Measurements from ENCODE around the gene GPRC5D. TPM values are rescaled to one million over a fixed set of nuclear protein-coding genes. Genes with fewer than 3 reads are reported as not detected.

Gene GPRC5D
- total and polyA plus RNA-seq, 7 donors = not detected

DNA sequence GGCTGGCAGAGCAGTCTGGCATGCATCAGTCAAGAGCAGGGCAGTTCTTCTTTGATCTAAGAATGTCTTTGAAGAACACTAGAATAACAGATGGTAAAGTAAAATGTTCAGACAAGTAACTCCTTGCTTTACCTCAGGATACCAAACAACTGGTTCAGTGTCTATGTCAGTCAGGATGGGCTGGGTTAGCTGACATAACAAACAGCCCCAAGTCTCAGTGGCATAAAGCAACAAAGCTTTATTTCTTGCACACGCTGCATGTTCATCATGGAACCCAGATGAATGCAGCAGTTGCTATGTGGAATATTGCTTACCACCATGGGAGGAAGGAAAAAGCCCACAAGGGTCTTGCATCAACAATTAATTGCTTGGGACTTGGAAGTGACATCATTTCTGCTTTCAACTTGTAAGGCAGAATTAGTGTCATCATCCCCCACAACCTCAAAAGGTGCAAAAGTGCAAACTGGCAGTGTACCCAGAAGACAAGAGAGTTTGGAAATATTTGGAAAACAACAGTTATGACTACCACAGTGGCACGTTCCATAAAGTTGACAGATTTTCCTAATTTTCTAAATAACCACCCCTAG lies 21.2 kb downstream of the GPRC5D start:
- no peaks in the 10 kb centered on the region for H3K4me1 ChIP-seq
- TF ChIP-seq CTCF (IDR thresholded peaks at IDR 0.05) = no peak
- no peak for ATAC-seq
- DNase-seq = no peak
- intact Hi-C loops (cut with DNase I) = no loop called here
- H3K4me3 ChIP-seq = no peak overlapping the region
- WGBS, 3 donors = 80 to 88% (median 83%) methylated on average over 2 of the region's 2 CpGs
- no peak overlapping the region for H3K27ac ChIP-seq
- H3K9me3 ChIP-seq = no peaks in the 10 kb centered on the region
- no peaks in the 10 kb centered on the region for H3K36me3 ChIP-seq (ENCODE audit: insufficient read depth in 1 of 2, low read depth in 1 of 2)
- no peaks in the 10 kb centered on the region for H3K27me3 ChIP-seq (ENCODE audit: insufficient read depth in 3 of 3, low read length in 2 of 3)

GRCh38 chr12:12929696-12930095 lies 22.3 kb downstream of the GPRC5D start:
- no peaks in the 10 kb centered on the region for H3K27me3 ChIP-seq (ENCODE audit: insufficient read depth in 3 of 3, low read length in 2 of 3)
- no peak overlapping the region for H3K27ac ChIP-seq
- no peak overlapping the region for H3K4me3 ChIP-seq
- H3K9me3 ChIP-seq = no peaks in the 10 kb centered on the region
- no peak for DNase-seq
- TF ChIP-seq CTCF (IDR thresholded peaks at IDR 0.05) = no peak
- no peak for ATAC-seq
- H3K4me1 ChIP-seq = no peaks in the 10 kb centered on the region
- 79 to 85% (median 84%) methylated on average over 6 of the region's 6 CpGs for WGBS, 3 donors
- intact Hi-C loops (cut with DNase I) = no loop called here
- no peaks in the 10 kb centered on the region for H3K36me3 ChIP-seq (ENCODE audit: insufficient read depth in 1 of 2, low read depth in 1 of 2)

GRCh38 chr12:12927211-12928079 lies 24.5 kb downstream of the GPRC5D start:
- no peaks in the 10 kb centered on the region for H3K9me3 ChIP-seq
- H3K27me3 ChIP-seq (ENCODE audit: insufficient read depth in 3 of 3, low read length in 2 of 3) = no peaks in the 10 kb centered on the region
- no peak overlapping the region for H3K27ac ChIP-seq
- no peaks in the 10 kb centered on the region for H3K4me1 ChIP-seq
- peak overlapping the region; percentile 55 for H3K4me3 ChIP-seq
- WGBS, 3 donors = 58 to 68% (median 68%) methylated on average over 27 of the region's 27 CpGs
- intact Hi-C loops (cut with DNase I) = no loop called here
- DNase-seq (peak in 1 of 2 donors; percentile 56), ATAC-seq (peak in 3 of 4 donors; percentile 73 to 86 (median 80))
- no peak for TF ChIP-seq CTCF (IDR thresholded peaks at IDR 0.05)
- H3K36me3 ChIP-seq (ENCODE audit: insufficient read depth in 1 of 2, low read depth in 1 of 2) = no peaks in the 10 kb centered on the region

DNA sequence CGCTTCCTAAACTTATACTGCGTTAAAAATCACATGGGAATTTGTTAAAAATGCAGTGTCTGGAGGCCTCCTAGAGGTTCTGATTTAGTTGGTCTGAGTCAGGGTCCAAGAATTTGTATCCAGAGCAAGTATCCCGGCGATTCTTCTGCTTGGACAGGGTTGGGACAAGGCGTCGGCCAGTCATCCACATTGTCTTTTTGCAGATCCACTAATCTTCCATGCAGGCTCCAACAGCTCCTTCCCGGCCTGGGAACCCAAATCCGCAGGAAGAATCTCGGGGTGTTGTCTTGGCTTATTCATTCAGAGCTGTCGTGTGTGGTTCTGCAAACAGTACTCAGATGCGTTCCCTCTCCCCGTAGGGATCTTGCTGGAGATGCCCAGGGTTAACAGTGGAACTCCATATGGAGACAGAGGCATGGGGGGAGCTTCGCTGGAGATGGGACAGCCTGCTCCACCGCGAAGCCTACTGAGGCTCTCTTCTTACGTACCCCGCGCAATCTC lies 25.3 kb downstream of the GPRC5D start:
- DNase-seq (no peak), ATAC-seq (no peak)
- Histone ChIP-seq H3K4me1 (no peaks in the 10 kb centered on the region), H3K9me3 (no peaks in the 10 kb centered on the region), H3K36me3 (ENCODE audit: insufficient read depth in 1 of 2, low read depth in 1 of 2) (no peaks in the 10 kb centered on the region), H3K27ac (no peak overlapping the region), H3K27me3 (ENCODE audit: insufficient read depth in 3 of 3, low read length in 2 of 3) (no peaks in the 10 kb centered on the region), H3K4me3 (no peak overlapping the region)
- TF ChIP-seq CTCF (IDR thresholded peaks at IDR 0.05) = no peak
- intact Hi-C loops (cut with DNase I) = no loop called here
- WGBS, 3 donors = 82 to 90% (median 87%) methylated on average over 18 of the region's 18 CpGs

Measured in psoas muscle (tissue), 8 donors.